ENCODE measurements around the gene PLIN1.

DNA sequence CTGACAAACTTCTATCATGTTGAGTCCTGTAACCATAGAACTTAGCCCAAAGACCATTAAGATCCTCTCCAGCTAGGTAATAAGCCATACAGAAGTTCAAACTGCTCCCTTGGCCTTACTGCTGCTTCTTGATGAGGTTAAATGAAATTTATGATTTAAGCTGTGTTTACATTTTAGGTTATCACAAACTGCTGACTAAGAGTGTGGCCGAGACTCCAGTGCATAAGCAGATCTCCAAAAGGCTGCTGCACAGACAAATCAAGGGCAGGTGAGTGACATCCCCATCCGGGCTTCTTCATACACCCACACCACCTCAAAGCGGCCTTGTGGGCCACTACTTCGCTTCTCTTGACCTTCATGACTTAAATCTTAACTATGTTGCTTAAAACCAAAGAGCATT lies 62.9 kb downstream of the PLIN1 start:
- TF ChIP-seq, protein P1, sequence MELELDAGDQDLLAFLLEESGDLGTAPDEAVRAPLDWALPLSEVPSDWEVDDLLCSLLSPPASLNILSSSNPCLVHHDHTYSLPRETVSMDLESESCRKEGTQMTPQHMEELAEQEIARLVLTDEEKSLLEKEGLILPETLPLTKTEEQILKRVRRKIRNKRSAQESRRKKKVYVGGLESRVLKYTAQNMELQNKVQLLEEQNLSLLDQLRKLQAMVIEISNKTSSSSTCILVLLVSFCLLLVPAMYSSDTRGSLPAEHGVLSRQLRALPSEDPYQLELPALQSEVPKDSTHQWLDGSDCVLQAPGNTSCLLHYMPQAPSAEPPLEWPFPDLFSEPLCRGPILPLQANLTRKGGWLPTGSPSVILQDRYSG (tag; conservative IDR thresholded peaks at IDR 0.05; ENCODE audit: low read depth), result no peak
- TF ChIP-seq THRB (CRISPR knock-in tag; conservative IDR thresholded peaks at IDR 0.05), result no peak
